Measurements from ENCODE around the gene NAXE. TPM values are rescaled to one million over a fixed set of nuclear protein-coding genes. Genes with fewer than 3 reads are reported as not detected.
A peak's percentile ranks its signal among the peaks of the same experiment; 100 is the strongest.
"Not testable (repeated sequence)": the region's sequence is repeated elsewhere in the genome, so short reads cannot be mapped to it uniquely, and the experiment has no call there.

NAXE gene
- total and polyA plus RNA-seq, 2 experiments from 2014 or later: 117 to 198 TPM

GRCh38 chr1:156601122-156601830 lies 9.7 kb downstream of the NAXE start, which contains the start of gene GPATCH4:
TSS of gene GPATCH4 (minus strand) at chr1:156601479.
- Histone ChIP-seq H3K79me2 (peaks cover 21% of the 10 kb centered on the region), H3K4me2 (peak within 1 kb of the TSS; percentile 85), H3K4me3 (peak within 1 kb of the TSS; percentile 67), H3K9me2 (replicated peaks; ENCODE audit: insufficient read depth) (no peaks in the 10 kb centered on the region), H3K36me3 (replicated peaks; ENCODE audit: insufficient read depth, low read depth) (no peaks in the 10 kb centered on the region), H2AFZ (peak within 1 kb of the TSS; percentile 97), H3K4me1 (ENCODE audit: insufficient read depth) (peaks cover 9% of the 10 kb centered on the region), H3K27me3 (no peaks in the 10 kb centered on the region), H3K27ac (peak within 1 kb of the TSS; percentile 82), H3K9me3 (ENCODE audit: low read depth) (no peaks in the 10 kb centered on the region), H4K20me1 (ENCODE audit: insufficient read depth, poor library complexity, severe bottlenecking) (no peaks in the 10 kb centered on the region)
- under 1% methylated on average over 35 of the region's 35 CpGs for WGBS (ENCODE audit: low lambda C conversion rate, missing lambda C conversion rate)
- peak; percentile 88 for DNase-seq (ENCODE audit: low spot score)
- TF ChIP-seq CTCF (IDR thresholded peaks at IDR 0.05; ENCODE audit: poor library complexity): no peak
- TF ChIP-seq EZH2 (IDR thresholded peaks at IDR 0.05; ENCODE audit: borderline replicate concordance): no peak
- TF ChIP-seq EZH2phosphoT487 (IDR thresholded peaks at IDR 0.05; ENCODE audit: low read depth, severe bottlenecking, unreplicated experiment): no peak

DNA sequence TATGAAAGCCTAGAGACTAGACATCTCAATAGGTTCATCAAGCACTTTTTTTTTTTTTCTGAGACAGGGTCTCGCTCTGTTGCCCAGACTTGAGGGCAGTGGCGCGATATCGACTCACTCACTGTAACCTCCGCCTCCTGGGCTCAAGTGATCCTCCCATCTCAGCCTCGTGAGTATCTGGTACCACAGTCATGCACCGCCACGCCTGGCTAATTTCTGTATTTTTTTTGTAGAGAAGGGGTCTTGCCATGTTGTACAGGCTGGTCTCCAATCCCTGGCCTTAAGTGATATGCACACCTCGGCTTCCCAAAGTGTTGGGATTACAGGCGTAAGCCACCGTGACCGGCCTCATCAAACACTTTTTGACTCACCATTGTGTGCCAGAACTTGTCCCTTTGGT lies 10.3 kb downstream of the NAXE start:
- Histone ChIP-seq H3K4me1 (ENCODE audit: insufficient read depth) (peaks cover 9% of the 10 kb centered on the region), H3K4me3 (peak overlapping the region; percentile 67), H3K79me2 (peaks cover 21% of the 10 kb centered on the region), H4K20me1 (ENCODE audit: insufficient read depth, poor library complexity, severe bottlenecking) (no peaks in the 10 kb centered on the region), H3K27me3 (no peaks in the 10 kb centered on the region), H3K9me2 (replicated peaks; ENCODE audit: insufficient read depth) (no peaks in the 10 kb centered on the region), H3K4me2 (peak overlapping the region; percentile 85), H3K9me3 (ENCODE audit: low read depth) (no peaks in the 10 kb centered on the region), H3K27ac (peak overlapping the region; percentile 82), H3K36me3 (replicated peaks; ENCODE audit: insufficient read depth, low read depth) (no peaks in the 10 kb centered on the region), H2AFZ (peak overlapping the region; percentile 97)
- no peak for TF ChIP-seq EZH2phosphoT487 (IDR thresholded peaks at IDR 0.05; ENCODE audit: low read depth, severe bottlenecking, unreplicated experiment)
- TF ChIP-seq CTCF (IDR thresholded peaks at IDR 0.05; ENCODE audit: poor library complexity): no peak
- DNase-seq (ENCODE audit: low spot score): no peak
- 87% methylated on average over 12 of the region's 12 CpGs for WGBS (ENCODE audit: low lambda C conversion rate, missing lambda C conversion rate)

GRCh38 chr1:156602557-156602993 lies 11.0 kb downstream of the NAXE start:
- H2AFZ ChIP-seq: no peak overlapping the region
- no peak overlapping the region for H3K4me2 ChIP-seq
- peaks cover 9% of the 10 kb centered on the region for H3K4me1 ChIP-seq (ENCODE audit: insufficient read depth)
- H3K27me3 ChIP-seq: no peaks in the 10 kb centered on the region
- TF ChIP-seq CTCF (IDR thresholded peaks at IDR 0.05; ENCODE audit: poor library complexity): peak; percentile 34
- TF ChIP-seq EZH2 (IDR thresholded peaks at IDR 0.05; ENCODE audit: borderline replicate concordance): no peak
- no peak for DNase-seq (ENCODE audit: low spot score)
- H3K9me3 ChIP-seq (ENCODE audit: low read depth): no peaks in the 10 kb centered on the region
- H3K79me2 ChIP-seq: peaks cover 21% of the 10 kb centered on the region
- H4K20me1 ChIP-seq (ENCODE audit: insufficient read depth, poor library complexity, severe bottlenecking): no peaks in the 10 kb centered on the region
- H3K36me3 ChIP-seq (replicated peaks; ENCODE audit: insufficient read depth, low read depth): no peaks in the 10 kb centered on the region
- no peaks in the 10 kb centered on the region for H3K9me2 ChIP-seq (replicated peaks; ENCODE audit: insufficient read depth)
- whole genome bisulfite sequencing (ENCODE audit: low lambda C conversion rate, missing lambda C conversion rate): 41% methylated on average over 10 of the region's 10 CpGs
- H3K27ac ChIP-seq: no peak overlapping the region
- no peak overlapping the region for H3K4me3 ChIP-seq

- H3K9me2 ChIP-seq (replicated peaks; ENCODE audit: insufficient read depth); H3K27ac ChIP-seq; H3K27me3 ChIP-seq; H4K20me1 ChIP-seq (ENCODE audit: insufficient read depth, poor library complexity, severe bottlenecking); H3K79me2 ChIP-seq; H3K4me3 ChIP-seq; H2AFZ ChIP-seq; H3K36me3 ChIP-seq (replicated peaks; ENCODE audit: insufficient read depth, low read depth); H3K9me3 ChIP-seq (ENCODE audit: low read depth); H3K4me1 ChIP-seq (ENCODE audit: insufficient read depth); H3K4me2 ChIP-seq; DNase-seq (ENCODE audit: low spot score): not testable (repeated sequence)
- WGBS (ENCODE audit: low lambda C conversion rate, missing lambda C conversion rate): 97% methylated on average over 4 of the region's 4 CpGs
Measured at GRCh38 chr1:156607344-156607743, 15.8 kb downstream of the NAXE start.
